H9 (cell line): ENCODE results near the gene ZBTB9. TPM values are rescaled to one million over a fixed set of nuclear protein-coding genes. Genes with fewer than 3 reads are reported as not detected.

Experiments used
- DNase-seq: peaks from one replicate; pipeline ENCODE4 v3.0.0-alpha.2; 2017
- H2AFZ ChIP-seq: one replicate; pipeline ENCODE4 v1.6.1; 2013; ENCODE audit warnings: mild to moderate bottlenecking, low read length, control low read depth, moderate library complexity
- H2AK5ac ChIP-seq: 2 replicates; pipeline ENCODE4 v1.6.1; 2013; ENCODE audit warnings: low read length, control low read depth, mixed read lengths; ENCODE audit not compliant: insufficient read length
- H2BK120ac ChIP-seq: one replicate; pipeline ENCODE4 v1.6.1; 2013; ENCODE audit warnings: low read depth, mild to moderate bottlenecking, low read length, control low read depth, inconsistent platforms; ENCODE audit not compliant: poor library complexity, severe bottlenecking
- H2BK12ac ChIP-seq: 2 replicates; pipeline ENCODE4 v1.6.1; 2013; ENCODE audit warnings: low read length, control low read depth, mixed read lengths, low read depth; ENCODE audit not compliant: insufficient read length
- H2BK15ac ChIP-seq: 2 replicates; pipeline ENCODE4 v1.6.1; 2013; ENCODE audit warnings: low read depth, low read length, control low read depth
- H2BK20ac ChIP-seq: one replicate; pipeline ENCODE4 v1.6.1; 2013; ENCODE audit warnings: low read depth, mild to moderate bottlenecking, low read length, control low read depth, inconsistent platforms; ENCODE audit not compliant: poor library complexity, severe bottlenecking
- H2BK5ac ChIP-seq: 2 replicates; pipeline ENCODE4 v1.6.1; 2013; ENCODE audit warnings: low read length, control low read depth, mixed read lengths; ENCODE audit not compliant: insufficient read length
- H3K14ac ChIP-seq: 2 replicates; pipeline ENCODE4 v1.6.1; 2013; ENCODE audit warnings: low read length, control low read depth; ENCODE audit not compliant: insufficient read depth
- H3K18ac ChIP-seq: 2 replicates; pipeline ENCODE4 v1.6.1; 2013; ENCODE audit warnings: low read depth, mild to moderate bottlenecking, mixed read lengths, low read length, control low read depth; ENCODE audit not compliant: insufficient read length
- H3K23ac ChIP-seq: 2 replicates; pipeline ENCODE4 v1.6.1; 2013; ENCODE audit warnings: low read length, control low read depth, mixed read lengths, low read depth; ENCODE audit not compliant: insufficient read length
- H3K23me2 ChIP-seq: 2 replicates; pipeline ENCODE4 v1.6.1; 2013; ENCODE audit warnings: low read depth, mild to moderate bottlenecking, mixed read lengths, low read length, control low read depth; ENCODE audit not compliant: insufficient read length, poor library complexity, severe bottlenecking
- H3K27ac ChIP-seq: 2 replicates; pipeline ENCODE4 v1.5.1; 2013; ENCODE audit warnings: low read length, control low read depth, mixed read lengths, low read depth; ENCODE audit not compliant: insufficient read length
- H3K27me3 ChIP-seq: 2 replicates; pipeline ENCODE4 v1.6.1; 2013; ENCODE audit warnings: low read length, control low read depth, inconsistent platforms; ENCODE audit not compliant: insufficient read depth
- H3K4ac ChIP-seq: 2 replicates; pipeline ENCODE4 v1.6.1; 2013; ENCODE audit warnings: low read depth, mild to moderate bottlenecking, control low read depth, inconsistent platforms, low read length, moderate library complexity
- H3K4me1 ChIP-seq: 2 replicates; pipeline ENCODE4 v1.6.1; 2013; ENCODE audit warnings: low read length, control low read depth, inconsistent platforms; ENCODE audit not compliant: insufficient read depth
- H3K4me2 ChIP-seq: 2 replicates; pipeline ENCODE4 v1.6.1; 2013; ENCODE audit warnings: low read length, control low read depth, mixed read lengths; ENCODE audit not compliant: insufficient read length, insufficient read depth
- H3K56ac ChIP-seq: 2 replicates; pipeline ENCODE4 v1.6.1; 2013; ENCODE audit warnings: low read depth, mild to moderate bottlenecking, mixed read lengths, low read length, control low read depth; ENCODE audit not compliant: insufficient read length
- H3K79me1 ChIP-seq: 2 replicates; pipeline ENCODE4 v1.6.1; 2013; ENCODE audit warnings: low read depth, mild to moderate bottlenecking, moderate library complexity, low read length, control low read depth, inconsistent platforms; ENCODE audit not compliant: insufficient read depth, poor library complexity, severe bottlenecking
- H3K79me2 ChIP-seq: 2 replicates; pipeline ENCODE4 v1.6.1; 2013; ENCODE audit warnings: low read length, control low read depth, inconsistent platforms; ENCODE audit not compliant: insufficient read depth
- H3K9ac ChIP-seq: 2 replicates; pipeline ENCODE4 v1.6.1; 2013; ENCODE audit warnings: low read length, control low read depth, mixed read lengths; ENCODE audit not compliant: insufficient read length; ENCODE audit errors: extremely low read depth
- H3K9me3 ChIP-seq: one replicate; pipeline ENCODE4 v1.6.1; 2013; ENCODE audit warnings: low read depth, low read length, inconsistent platforms; ENCODE audit not compliant: control insufficient read depth
- H3T11ph ChIP-seq: one replicate; pipeline ENCODE4 v1.6.1; 2013; ENCODE audit warnings: mild to moderate bottlenecking, low read length, control low read depth, inconsistent platforms
- H4K20me1 ChIP-seq: one replicate; pipeline ENCODE4 v1.6.1; 2013; ENCODE audit not compliant: control insufficient read depth, insufficient read length, insufficient read depth
- H4K5ac ChIP-seq: 2 replicates; pipeline ENCODE4 v1.6.1; 2013; ENCODE audit warnings: low read depth, mild to moderate bottlenecking, mixed read lengths, low read length, control low read depth; ENCODE audit not compliant: insufficient read length
- H4K8ac ChIP-seq: replicated peaks from 2 replicates; pipeline ENCODE4 v1.6.1; 2013; ENCODE audit warnings: low read length, control low read depth, mixed read lengths, low read depth; ENCODE audit not compliant: insufficient read length
- H4K91ac ChIP-seq: 2 replicates; pipeline ENCODE4 v1.6.1; 2013; ENCODE audit warnings: low read depth, mild to moderate bottlenecking, moderate library complexity, mixed read lengths, low read length, control low read depth; ENCODE audit not compliant: insufficient read length
- H3K27ac Mint-ChIP-seq, 3 experiments: 2 replicates in 2 of 3; 3 replicates in 1 of 3; pipeline ENCODE4 v1.8.0; 2020 to 2021; ENCODE audit warnings: mixed read lengths in 3 of 3, mild to moderate bottlenecking in 1 of 3, moderate library complexity in 1 of 3
- H3K27me3 Mint-ChIP-seq: 2 replicates; pipeline ENCODE4 v1.8.0; 2021; ENCODE audit warnings: low read depth, mild to moderate bottlenecking, moderate library complexity, mixed read lengths
- H3K36me3 Mint-ChIP-seq, 3 experiments: 2 replicates in 2 of 3; 3 replicates in 1 of 3; pipeline ENCODE4 v1.8.0; 2020 to 2021; ENCODE audit warnings: low read depth in 3 of 3, mixed read lengths in 3 of 3; ENCODE audit not compliant: insufficient read depth in 1 of 3
- H3K4me1 Mint-ChIP-seq, 2 experiments: 2 replicates each; pipeline ENCODE4 v1.8.0; 2020; ENCODE audit warnings: mixed read lengths in 2 of 2
- H3K4me3 Mint-ChIP-seq, 2 experiments: 2 replicates in 1 of 2; 3 replicates in 1 of 2; pipeline ENCODE4 v1.8.0; 2020 to 2021; ENCODE audit warnings: mild to moderate bottlenecking in 2 of 2, mixed read lengths in 2 of 2, moderate library complexity in 1 of 2
- H3K9me3 Mint-ChIP-seq, 2 experiments: 2 replicates in 1 of 2; 3 replicates in 1 of 2; pipeline ENCODE4 v1.8.0; 2020; ENCODE audit warnings: mild to moderate bottlenecking in 2 of 2, mixed read lengths in 2 of 2, moderate library complexity in 1 of 2
- CTCF ChIP-seq: fragments of 200-600 bp; sonication (generic); conservative IDR thresholded peaks from 3 replicates; pipeline ENCODE4 v1.8.0; 2021; ENCODE audit warnings: antibody characterized with exemption, mild to moderate bottlenecking
- total RNA-seq: library from RNA; stranded (reverse); gene quantifications from 2 replicates; pipeline ENCODE4 v1.2.1, GENCODE V29; 2021

The ZBTB9 gene
- total RNA-seq, 1 experiment from 2014 or later: 53.1 TPM

DNA sequence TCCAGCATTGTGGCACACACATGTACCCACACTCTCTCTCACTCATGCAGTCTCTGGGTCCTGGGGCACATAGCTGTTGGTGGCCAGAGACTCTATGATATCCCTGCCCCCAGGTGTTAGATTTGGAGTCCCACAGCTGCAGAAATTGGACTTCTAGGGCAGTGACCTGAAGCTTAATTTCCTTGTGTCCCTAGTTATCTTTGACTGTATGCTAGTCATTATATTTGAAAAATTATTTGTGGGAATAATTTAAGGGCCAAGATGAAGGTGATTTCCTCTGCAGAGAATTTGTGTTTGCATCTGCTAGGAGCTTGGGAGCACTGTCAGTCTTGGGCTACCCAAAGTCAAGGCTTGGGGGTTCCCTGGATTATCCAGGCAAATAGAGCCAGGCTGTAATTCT is 50.1 kb downstream of the ZBTB9 start:
- no peak overlapping the region for H2BK15ac ChIP-seq
- no peaks in the 10 kb centered on the region for H3K27me3 ChIP-seq
- H3T11ph ChIP-seq: no peak overlapping the region
- no peak overlapping the region for H3K27ac ChIP-seq
- no peaks in the 10 kb centered on the region for H3K4me1 ChIP-seq
- H2BK120ac ChIP-seq: no peak overlapping the region
- no peak overlapping the region for H2AK5ac ChIP-seq
- no peak overlapping the region for H4K5ac ChIP-seq
- H4K91ac ChIP-seq: no peak overlapping the region
- H3K4me1 Mint-ChIP-seq: peaks cover 14 to 15% of the 10 kb centered on the region in 2 experiments
- H3K27me3 Mint-ChIP-seq: peaks cover 7% of the 10 kb centered on the region
- no peak overlapping the region for H3K4ac ChIP-seq
- H3K27ac Mint-ChIP-seq: no peak overlapping the region
- no peak for DNase-seq
- no peak overlapping the region for H2BK12ac ChIP-seq
- H3K14ac ChIP-seq: no peak overlapping the region
- H3K9ac ChIP-seq: no peak overlapping the region
- H3K36me3 Mint-ChIP-seq: no peaks in the 10 kb centered on the region; a peak in 2 of 7 replicates
- no peaks in the 10 kb centered on the region for H3K9me3 ChIP-seq
- no peak overlapping the region for H3K4me2 ChIP-seq
- H3K79me2 ChIP-seq: no peaks in the 10 kb centered on the region
- H3K4me3 Mint-ChIP-seq: no peak overlapping the region
- H4K8ac ChIP-seq: no peak overlapping the region
- H2BK5ac ChIP-seq: no peak overlapping the region
- H3K23me2 ChIP-seq: no peaks in the 10 kb centered on the region
- TF ChIP-seq CTCF: no peak
- H2BK20ac ChIP-seq: no peak overlapping the region
- H3K56ac ChIP-seq: no peak overlapping the region
- no peaks in the 10 kb centered on the region for H3K79me1 ChIP-seq
- no peak overlapping the region for H3K18ac ChIP-seq
- no peak overlapping the region for H3K23ac ChIP-seq
- peaks cover 19 to 22% of the 10 kb centered on the region in 2 experiments for H3K9me3 Mint-ChIP-seq
- no peak overlapping the region for H2AFZ ChIP-seq
- no peaks in the 10 kb centered on the region for H4K20me1 ChIP-seq
